ENCODE measurements around the gene TSHZ2. TPM values are rescaled to one million over a fixed set of nuclear protein-coding genes. Genes with fewer than 3 reads are reported as not detected.

TSHZ2 gene
- total and polyA plus RNA-seq, 12 donors, result 1.5 to 6.2 (median 4.5) TPM

DNA sequence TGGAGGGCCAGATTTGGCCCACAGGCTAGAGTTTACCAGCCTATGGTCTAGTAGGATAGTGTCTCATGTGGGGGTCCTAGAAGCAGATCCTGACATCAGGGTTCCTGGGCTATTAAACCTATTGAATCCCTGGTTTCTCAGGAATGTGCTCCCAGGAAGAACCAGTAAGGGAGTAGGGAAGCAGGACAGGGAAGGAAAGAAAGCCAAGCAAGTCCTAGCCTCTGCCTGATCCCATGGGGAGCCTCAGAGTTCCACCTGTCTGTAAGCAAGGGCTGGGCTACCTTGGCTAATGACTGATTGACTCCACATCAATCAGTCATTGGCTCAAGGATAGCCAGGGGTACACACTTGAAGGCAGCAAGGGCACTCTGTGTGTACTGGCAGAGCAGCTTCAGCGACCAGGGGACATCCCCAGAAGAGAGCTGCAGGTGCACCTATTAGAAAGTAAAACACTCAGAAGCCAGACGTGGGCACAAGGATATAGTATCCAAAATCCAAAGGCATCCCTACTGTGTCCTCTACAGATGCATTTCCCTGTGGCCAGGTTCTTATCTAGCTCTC, 309.5 kb downstream of the TSHZ2 start:
- intact Hi-C loops (cut with DNase I), result no loop called here
- H3K36me3 ChIP-seq, result no peaks in the 10 kb centered on the region
- WGBS, 2 donors, result 82 to 92% methylated on average over 2 of the region's 2 CpGs
- no peaks in the 10 kb centered on the region for H3K4me1 ChIP-seq
- no peak overlapping the region for H3K27ac ChIP-seq
- ATAC-seq, result no peak
- H3K9me3 ChIP-seq, result no peaks in the 10 kb centered on the region
- TF ChIP-seq, protein P1, sequence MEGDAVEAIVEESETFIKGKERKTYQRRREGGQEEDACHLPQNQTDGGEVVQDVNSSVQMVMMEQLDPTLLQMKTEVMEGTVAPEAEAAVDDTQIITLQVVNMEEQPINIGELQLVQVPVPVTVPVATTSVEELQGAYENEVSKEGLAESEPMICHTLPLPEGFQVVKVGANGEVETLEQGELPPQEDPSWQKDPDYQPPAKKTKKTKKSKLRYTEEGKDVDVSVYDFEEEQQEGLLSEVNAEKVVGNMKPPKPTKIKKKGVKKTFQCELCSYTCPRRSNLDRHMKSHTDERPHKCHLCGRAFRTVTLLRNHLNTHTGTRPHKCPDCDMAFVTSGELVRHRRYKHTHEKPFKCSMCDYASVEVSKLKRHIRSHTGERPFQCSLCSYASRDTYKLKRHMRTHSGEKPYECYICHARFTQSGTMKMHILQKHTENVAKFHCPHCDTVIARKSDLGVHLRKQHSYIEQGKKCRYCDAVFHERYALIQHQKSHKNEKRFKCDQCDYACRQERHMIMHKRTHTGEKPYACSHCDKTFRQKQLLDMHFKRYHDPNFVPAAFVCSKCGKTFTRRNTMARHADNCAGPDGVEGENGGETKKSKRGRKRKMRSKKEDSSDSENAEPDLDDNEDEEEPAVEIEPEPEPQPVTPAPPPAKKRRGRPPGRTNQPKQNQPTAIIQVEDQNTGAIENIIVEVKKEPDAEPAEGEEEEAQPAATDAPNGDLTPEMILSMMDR (IDR thresholded peaks at IDR 0.05), result no peak
- DNase-seq, result no peak
- H3K4me3 ChIP-seq, result no peak overlapping the region
- peaks cover 0 to 5% (median 0%) of the 10 kb centered on the region in 7 donors for H3K27me3 ChIP-seq

DNA sequence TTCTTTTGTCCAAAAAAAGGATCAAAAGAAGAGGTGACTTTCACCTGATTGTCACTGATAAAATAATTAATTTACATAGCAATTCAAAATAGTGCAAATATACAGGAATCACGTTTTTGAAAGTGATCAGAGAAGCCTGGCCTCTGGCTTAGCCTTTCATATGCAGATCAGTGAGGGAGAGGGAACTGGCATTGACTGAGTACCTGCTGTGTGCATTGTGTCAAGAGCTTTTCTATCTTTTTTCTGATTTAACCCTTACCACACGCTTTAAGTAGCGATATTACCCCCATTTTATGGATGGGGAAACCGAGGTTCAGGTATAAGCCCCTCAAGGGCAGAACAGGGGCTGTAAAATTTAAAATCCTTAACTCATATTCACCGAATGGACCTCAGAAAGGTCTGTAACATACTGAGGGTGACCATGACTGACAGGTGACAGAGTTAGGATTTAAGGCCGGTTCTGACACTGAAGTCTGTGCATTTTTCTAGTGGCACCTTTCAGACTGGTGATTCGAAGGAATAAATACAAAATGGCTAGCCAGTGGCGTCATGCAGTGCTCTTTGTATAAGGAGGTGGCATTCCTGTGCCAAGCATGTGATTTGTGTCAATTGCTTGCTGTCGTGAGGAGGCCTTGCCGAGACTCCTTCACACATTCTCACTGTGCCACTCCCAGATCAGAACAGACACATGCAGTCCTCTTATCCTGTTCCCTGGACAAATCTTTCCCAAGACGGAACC, 310.2 kb downstream of the TSHZ2 start:
- Histone ChIP-seq H3K27me3 (peaks cover 0 to 5% (median 0%) of the 10 kb centered on the region in 7 donors), H3K27ac (no peak overlapping the region), H3K9me3 (no peaks in the 10 kb centered on the region), H3K4me1 (no peaks in the 10 kb centered on the region), H3K4me3 (no peak overlapping the region), H3K36me3 (no peaks in the 10 kb centered on the region)
- no peak for DNase-seq
- intact Hi-C loops (cut with DNase I), result no loop called here
- 86% methylated on average over 11 of the region's 11 CpGs for WGBS, 2 donors
- TF ChIP-seq, protein P1 (IDR thresholded peaks at IDR 0.05), result no peak
- no peak for ATAC-seq

DNA sequence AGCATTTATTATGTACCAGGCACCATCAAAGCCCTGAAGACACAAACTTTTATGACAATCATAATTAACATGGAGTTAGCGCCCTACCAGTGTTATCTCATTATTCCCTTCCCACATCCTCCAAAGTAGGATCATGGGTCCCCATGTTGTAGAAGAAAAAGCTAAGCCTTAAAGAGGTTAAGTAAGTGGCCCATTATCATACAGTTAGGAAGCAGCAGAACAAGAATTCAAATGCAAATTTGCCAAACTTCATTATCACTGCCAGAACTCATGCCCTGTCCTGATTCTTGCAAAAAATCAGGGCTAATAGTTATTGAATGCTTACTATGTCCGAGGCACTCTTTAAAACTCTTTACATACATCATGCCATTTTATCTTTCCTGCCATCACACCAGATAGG, 310.9 kb downstream of the TSHZ2 start:
- no peaks in the 10 kb centered on the region for H3K4me1 ChIP-seq
- H3K27ac ChIP-seq, result no peak overlapping the region
- no peaks in the 10 kb centered on the region for H3K36me3 ChIP-seq
- ATAC-seq (no peak), DNase-seq (no peak)
- H3K9me3 ChIP-seq, result no peaks in the 10 kb centered on the region
- peaks cover 0 to 5% (median 0%) of the 10 kb centered on the region in 7 donors for H3K27me3 ChIP-seq
- WGBS, 2 donors, result 89 to 94% methylated on average over 2 of the region's 2 CpGs
- intact Hi-C loops (cut with DNase I), result no loop called here
- TF ChIP-seq, protein P1 (IDR thresholded peaks at IDR 0.05), result no peak
- H3K4me3 ChIP-seq, result no peak overlapping the region

- intact Hi-C loops (cut with DNase I), result no loop called here
- no peaks in the 10 kb centered on the region for H3K4me1 ChIP-seq
- no peak overlapping the region for H3K4me3 ChIP-seq
- DNase-seq (no peak), ATAC-seq (no peak)
- H3K9me3 ChIP-seq, result no peaks in the 10 kb centered on the region
- TF ChIP-seq, protein P1 (IDR thresholded peaks at IDR 0.05), result no peak
- H3K27me3 ChIP-seq, result peaks cover 0 to 5% (median 0%) of the 10 kb centered on the region in 7 donors
- no peaks in the 10 kb centered on the region for H3K36me3 ChIP-seq
- no peak overlapping the region for H3K27ac ChIP-seq
- 80% methylated on average over 3 of the region's 3 CpGs for WGBS, 2 donors
These were observed 311.4 kb downstream of the TSHZ2 start for GRCh38 chr20:53283597-53283996.

Data from heart right ventricle (tissue), 16 donors.